HG02759 (cell line): ENCODE results near the gene LGSN.
"Not testable (repeated sequence)": the region's sequence is repeated elsewhere in the genome, so short reads cannot be mapped to it uniquely, and the experiment has no call there.

ENCODE experiments used
- ATAC-seq: cut with Tn5 transposase; IDR thresholded peaks from one replicate; pipeline ENCODE4 v1.9.1; 2021; ENCODE audit warnings: mild to moderate bottlenecking, moderate library complexity; ENCODE audit not compliant: unreplicated experiment

Gene LGSN

DNA sequence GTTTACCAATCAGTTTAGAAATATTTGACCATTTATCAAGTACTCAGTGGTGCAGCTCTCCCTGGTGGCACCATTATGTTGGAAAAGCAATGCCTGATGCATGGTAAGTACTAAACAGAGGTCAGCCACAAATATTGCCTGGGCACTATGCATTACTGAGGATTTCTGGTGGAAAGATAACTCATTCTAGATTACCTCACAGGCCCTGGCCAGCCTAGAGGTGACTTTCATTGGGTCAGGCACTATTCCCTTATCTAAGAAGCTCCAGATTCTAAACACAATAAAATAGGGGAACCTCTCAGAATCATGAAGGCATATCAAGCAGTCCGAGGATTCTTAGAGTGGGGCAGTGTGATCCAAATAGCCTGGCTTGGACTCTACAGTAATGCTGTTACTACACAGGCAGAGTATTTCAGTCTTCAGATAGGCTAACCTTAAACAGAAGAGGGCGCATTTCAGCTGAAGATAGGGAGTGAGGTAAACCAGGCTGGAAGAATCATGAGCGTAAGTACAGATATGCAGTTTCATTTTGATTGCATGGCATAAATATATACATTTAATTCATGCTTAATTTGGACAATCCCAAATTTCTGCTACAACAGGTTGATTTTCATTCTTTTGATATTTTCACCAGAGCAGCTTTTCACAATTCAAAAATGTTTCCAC lies 12.1 kb downstream of the LGSN start:
- peak; percentile 82 for ATAC-seq

DNA sequence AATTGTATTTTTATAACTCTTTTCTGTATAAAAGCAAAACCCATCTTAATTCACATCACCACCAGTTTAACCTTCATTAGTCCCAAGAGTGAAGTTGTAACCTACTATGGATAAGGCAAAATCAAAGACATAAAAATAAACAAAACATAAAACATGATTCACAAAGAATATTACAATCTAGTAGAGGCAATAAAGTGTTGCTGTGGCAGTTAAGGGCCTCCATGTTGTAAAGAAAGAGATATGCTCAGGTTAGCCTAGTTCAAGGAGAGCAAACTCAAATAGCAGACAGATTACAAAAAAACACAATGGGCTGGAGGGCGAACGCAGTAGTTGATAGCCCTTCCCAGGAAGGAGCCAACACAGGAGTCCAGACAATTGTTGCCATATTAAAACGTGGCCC lies 13.4 kb downstream of the LGSN start:
- ATAC-seq = no peak

DNA sequence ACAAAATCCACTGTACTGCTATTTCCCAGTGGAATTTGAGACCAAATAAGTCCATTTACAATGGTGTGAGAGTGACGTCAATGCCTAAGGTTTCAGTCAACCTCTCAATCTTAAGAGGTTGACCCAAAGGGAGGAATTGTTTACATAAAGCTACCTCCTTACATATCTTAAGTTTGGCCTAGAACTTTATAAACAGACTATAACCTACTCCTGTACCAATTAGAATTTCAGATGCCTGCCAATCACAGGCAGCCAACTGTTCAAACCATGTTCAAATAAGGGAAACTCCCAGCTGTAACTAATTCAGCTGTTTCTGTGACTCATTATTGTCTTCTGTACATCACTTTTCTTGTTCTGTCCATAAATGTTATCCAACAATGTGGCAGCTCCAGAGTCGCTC lies 14.5 kb downstream of the LGSN start:
- no peak for ATAC-seq

GRCh38 chr6:63303476-63303875 lies 16.3 kb downstream of the LGSN start:
- ATAC-seq = no peak

DNA sequence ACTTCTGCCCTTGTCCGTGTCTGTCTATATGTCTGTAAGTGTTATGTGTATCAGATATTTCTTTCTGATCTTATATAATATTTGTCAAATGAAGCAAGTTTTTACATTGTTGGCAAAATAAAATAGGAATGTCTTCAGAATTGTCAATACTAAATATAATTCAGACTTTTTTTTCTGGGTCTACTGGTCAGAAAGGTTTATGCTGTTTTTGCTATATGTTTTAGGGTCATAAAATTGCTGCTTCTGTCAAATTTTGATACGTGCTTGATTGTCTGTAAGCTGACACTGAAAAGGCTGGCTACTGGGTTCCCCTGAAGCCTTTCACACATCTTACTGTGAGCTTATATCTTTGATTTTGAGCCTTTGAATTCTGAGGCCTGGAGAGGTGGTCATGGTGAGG lies 20.1 kb downstream of the LGSN start:
- no peak for ATAC-seq

- ATAC-seq = no peak
Measured at GRCh38 chr6:63295553-63296194, 24.1 kb downstream of the LGSN start.

DNA sequence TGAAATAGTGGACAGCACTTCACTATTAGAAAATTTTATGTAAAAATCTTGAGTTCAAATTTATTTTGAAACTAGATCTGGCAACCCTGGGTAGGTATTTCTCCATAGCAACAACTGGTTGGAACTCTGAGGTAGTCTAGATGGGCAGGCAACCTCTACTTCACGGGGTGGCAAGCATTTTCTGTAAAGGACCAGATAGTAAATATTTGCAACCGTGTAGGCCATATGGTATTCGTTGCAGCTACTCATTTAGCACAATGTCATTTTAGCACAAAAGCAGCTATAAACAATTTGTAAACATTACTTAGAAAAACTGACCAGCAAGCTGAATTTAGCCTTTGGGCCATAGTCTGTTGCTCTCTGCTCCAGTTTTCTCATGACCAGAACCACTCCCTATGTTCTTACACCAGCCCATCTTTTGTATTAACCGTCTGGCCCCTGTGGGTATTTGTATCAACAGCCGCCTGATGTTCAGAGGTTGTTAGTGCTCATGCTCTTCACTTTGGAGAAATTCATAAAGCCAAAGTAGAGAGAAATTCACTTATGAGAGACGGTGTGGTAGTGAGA lies 29.2 kb downstream of the LGSN start:
- no peak for ATAC-seq

DNA sequence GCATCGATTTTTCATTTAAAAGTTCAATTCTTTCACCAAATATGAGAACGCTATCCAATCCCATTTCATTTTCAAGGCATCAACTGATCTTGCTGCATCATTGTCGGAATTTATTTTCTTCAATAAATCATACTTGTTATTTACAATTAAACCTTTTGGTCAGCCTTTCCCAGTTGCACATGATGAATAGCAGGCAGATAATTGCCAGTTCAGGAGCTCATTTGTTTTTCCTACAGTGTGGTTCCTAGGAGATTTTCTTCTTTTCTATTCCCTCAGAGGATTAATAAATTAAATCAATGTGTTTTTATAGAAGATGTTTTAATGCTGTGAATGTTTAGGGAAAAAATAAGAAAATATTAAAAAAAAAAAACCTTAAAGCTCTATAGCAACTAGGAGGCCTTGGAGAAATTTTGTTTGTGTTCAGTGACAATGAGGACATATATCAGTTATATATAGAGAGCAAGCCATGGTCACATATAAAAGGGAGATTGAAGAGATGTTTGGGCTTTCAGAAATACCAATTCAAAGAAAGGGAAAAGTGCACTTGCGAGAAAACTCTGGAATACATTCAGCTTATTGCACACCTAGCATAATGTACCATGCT lies 30.4 kb downstream of the LGSN start:
- no peak for ATAC-seq

GRCh38 chr6:63280639-63281180 lies 39.1 kb downstream of the LGSN start:
- ATAC-seq = no peak

GRCh38 chr6:63278916-63279315 lies 40.9 kb downstream of the LGSN start:
- ATAC-seq = no peak

DNA sequence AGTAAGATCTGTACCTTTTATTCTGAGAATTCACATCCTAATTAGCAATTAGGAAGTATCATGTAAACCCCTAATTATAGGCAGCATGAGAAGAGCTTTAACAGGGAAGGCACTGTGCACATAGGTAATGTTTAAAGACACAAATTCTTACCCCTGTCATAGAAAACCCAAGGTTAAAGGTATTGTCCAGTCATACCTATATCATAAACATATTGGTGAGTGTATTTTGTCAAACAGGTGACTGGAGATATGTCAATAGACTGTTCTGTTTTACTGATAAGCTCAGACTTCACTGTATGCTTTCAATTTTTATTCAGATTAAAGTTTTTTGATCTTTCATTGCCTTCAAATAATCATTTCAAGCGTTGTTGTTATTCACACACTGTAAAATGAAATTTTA lies 43.8 kb downstream of the LGSN start:
- no peak for ATAC-seq

- not testable (repeated sequence) for ATAC-seq
Measured at GRCh38 chr6:63274795-63275430, 44.9 kb downstream of the LGSN start.

DNA sequence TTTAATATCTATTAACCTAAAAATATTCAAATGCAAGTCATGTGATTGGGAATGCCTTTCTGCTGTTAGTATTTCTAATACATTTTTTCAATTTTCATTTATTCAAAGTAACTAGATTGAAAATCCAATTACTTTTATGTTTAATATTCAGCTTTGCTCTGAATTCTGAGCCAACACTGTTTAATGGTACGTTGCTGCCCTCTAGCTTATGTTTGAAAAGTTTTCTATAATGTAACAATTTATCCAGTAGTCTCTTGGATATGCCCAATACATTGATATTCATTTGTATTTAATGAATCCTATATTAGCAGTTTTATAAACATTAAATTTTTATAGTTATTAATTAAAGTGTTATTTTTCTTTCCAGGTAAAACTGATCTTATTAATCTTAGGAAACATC lies 47.4 kb downstream of the LGSN start:
- no peak for ATAC-seq

DNA sequence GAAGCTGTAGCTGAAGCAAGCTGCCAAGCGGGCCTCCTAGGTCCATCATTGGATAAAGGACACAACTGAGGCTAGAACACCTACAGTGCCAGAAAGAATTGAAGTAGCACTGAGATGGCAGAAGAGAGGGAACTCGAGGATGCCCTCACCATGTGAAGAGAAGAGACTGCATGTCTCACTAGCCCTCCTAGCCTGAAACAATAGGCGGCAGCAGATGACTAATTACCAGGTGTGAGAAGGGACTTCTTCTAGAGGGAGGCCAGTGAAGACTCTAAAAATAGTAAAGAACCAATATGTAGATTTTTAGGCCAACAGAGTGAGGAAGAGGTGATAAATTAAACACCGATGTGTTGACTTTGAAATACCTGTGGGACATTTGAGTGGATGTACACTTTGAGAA lies 50.3 kb downstream of the LGSN start:
- ATAC-seq = peak; percentile 61

- peak; percentile 64 for ATAC-seq
Measured at GRCh38 chr6:63268574-63268973, 51.2 kb downstream of the LGSN start.

DNA sequence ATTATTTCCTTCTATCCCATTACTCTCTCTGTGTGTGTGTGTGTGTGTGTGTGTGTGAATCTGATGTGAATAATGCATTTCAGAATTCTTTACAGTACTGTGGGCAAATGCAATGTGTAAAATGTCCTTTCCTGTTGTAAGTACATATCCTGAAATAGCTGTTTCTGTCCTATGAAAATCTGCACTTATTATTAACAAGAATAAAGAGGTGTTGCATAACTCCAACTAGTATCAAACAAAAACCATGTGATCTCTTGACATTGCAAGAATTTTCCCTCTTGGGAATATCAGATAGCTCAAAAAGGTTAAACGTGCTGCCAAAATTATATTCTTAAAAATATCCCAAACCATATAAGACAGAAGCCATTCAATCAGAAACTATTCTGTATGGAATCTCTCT lies 52.0 kb downstream of the LGSN start:
- ATAC-seq = no peak

GRCh38 chr6:63267046-63267445 lies 52.7 kb downstream of the LGSN start:
- ATAC-seq = no peak

GRCh38 chr6:63263444-63263843 lies 56.3 kb downstream of the LGSN start:
- ATAC-seq = no peak

DNA sequence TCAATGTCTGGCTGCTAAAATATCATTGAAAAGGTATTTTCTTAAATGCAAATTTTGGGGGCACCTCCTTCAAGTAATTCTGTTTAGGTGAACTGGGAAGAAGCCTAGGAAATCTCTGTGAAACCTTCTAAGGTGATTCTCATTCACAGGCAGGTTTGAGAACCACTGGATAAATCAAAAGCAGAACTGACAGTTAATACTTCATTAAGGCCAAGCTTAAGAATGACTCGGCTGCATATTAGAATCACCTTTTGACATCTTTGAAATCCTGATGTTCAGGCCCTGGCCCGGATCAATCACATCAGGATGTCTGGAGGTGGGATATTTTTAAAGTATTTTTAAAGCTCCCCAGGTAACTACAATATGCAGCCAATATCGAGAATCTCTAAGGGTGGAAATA lies 58.0 kb downstream of the LGSN start:
- peak; percentile 73 for ATAC-seq

DNA sequence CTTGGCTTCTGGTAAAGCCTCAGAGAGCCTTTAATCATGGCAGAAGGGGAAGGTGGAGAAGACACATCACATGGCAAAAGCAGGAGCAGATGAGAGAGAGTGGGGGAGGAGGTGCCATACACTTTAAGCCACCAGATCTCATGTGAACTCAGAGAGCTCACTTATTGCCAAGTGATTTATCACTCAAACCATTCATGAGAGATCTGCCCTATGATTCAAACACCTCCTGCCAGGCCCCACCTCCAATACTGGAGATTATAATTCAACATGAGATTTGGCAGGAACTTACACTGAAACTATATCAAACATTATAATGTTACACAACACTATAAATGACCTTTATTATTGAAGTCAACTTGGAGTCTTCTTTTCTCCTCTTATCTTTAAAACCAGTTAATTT lies 60.6 kb downstream of the LGSN start:
- no peak for ATAC-seq

DNA sequence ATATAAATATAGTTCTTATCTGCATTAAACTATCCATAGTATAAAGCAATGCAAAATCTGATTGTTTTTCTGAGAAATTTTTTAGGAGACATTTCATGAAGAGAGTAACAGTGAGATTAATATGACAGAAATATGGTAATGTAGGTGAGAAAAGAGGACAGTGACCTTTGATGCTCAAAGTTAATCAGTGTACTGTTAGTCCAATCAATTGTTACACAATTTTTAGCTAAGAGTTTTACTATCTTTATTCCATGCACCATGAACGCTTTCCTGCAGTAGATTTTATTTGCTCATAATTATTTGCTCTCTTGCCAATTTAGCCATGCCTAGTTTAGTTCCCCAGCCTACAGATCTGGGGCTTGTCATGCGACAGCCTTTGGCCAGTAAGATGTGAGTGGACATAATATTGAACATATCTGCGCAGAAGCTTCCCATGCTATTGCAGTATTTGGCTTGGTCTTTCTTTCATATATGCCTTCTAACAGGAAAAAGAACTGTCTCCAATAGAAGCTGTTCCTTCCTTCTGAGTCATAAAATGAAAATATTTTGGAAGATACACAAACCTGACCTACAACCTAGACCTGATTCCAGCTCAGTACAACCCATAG lies 69.8 kb downstream of the LGSN start:
- no peak for ATAC-seq
